ENCODE data around the gene LMNA. TPM values are rescaled to one million over a fixed set of nuclear protein-coding genes. Genes with fewer than 3 reads are reported as not detected.

The LMNA gene
- total RNA-seq, 1 donor from 2014 or later: 92.7 TPM

GRCh38 chr1:156081180-156081916 lies 33.2 kb upstream of the LMNA start:
- TF ChIP-seq CTCF (IDR thresholded peaks at IDR 0.05; ENCODE audit: unreplicated experiment): no peak
- H3K4me3 Mint-ChIP-seq (ENCODE audit: low read depth): peak overlapping the region; percentile 99
- no peaks in the 10 kb centered on the region for H3K9me3 Mint-ChIP-seq (ENCODE audit: low read depth)
- peaks cover 63% of the 10 kb centered on the region for H3K4me1 Mint-ChIP-seq (ENCODE audit: low read depth)
- no peak for DNase-seq (ENCODE audit: low spot score, unreplicated experiment)
- peak overlapping the region; percentile 98 for H3K27ac Mint-ChIP-seq
- H3K36me3 Mint-ChIP-seq (ENCODE audit: insufficient read depth): peaks cover 28% of the 10 kb centered on the region
- H3K27me3 Mint-ChIP-seq: no peaks in the 10 kb centered on the region

- peak overlapping the region; percentile 96 for H3K27ac Mint-ChIP-seq
- H3K27me3 Mint-ChIP-seq: no peaks in the 10 kb centered on the region
- peak overlapping the region; percentile 98 for H3K4me3 Mint-ChIP-seq (ENCODE audit: low read depth)
- no peak for TF ChIP-seq CTCF (IDR thresholded peaks at IDR 0.05; ENCODE audit: unreplicated experiment)
- H3K4me1 Mint-ChIP-seq (ENCODE audit: low read depth): peaks cover 66% of the 10 kb centered on the region
- peaks cover 27% of the 10 kb centered on the region for H3K36me3 Mint-ChIP-seq (ENCODE audit: insufficient read depth)
- no peak for DNase-seq (ENCODE audit: low spot score, unreplicated experiment)
- H3K9me3 Mint-ChIP-seq (ENCODE audit: low read depth): no peaks in the 10 kb centered on the region
Observed at GRCh38 chr1:156081917-156082308, 32.6 kb upstream of the LMNA start.

GRCh38 chr1:156082309-156083091 lies 32.0 kb upstream of the LMNA start, which contains the start of gene MEX3A:
MEX3A (minus strand) TSS chr1:156082465; CDS start chr1:156081998, 467 bp downstream.
- Mint-ChIP-seq H3K27me3 (no peaks in the 10 kb centered on the region), H3K27ac (peak within 1 kb of the TSS; percentile 99), H3K9me3 (ENCODE audit: low read depth) (no peaks in the 10 kb centered on the region), H3K4me1 (ENCODE audit: low read depth) (peaks cover 64% of the 10 kb centered on the region), H3K36me3 (ENCODE audit: insufficient read depth) (peaks cover 21% of the 10 kb centered on the region), H3K4me3 (ENCODE audit: low read depth) (peak within 1 kb of the TSS; percentile 99)
- no peak for TF ChIP-seq CTCF (IDR thresholded peaks at IDR 0.05; ENCODE audit: unreplicated experiment)
- DNase-seq (ENCODE audit: low spot score, unreplicated experiment): peak; percentile 90

GRCh38 chr1:156083800-156084790 lies 30.4 kb upstream of the LMNA start:
- no peak for TF ChIP-seq CTCF (IDR thresholded peaks at IDR 0.05; ENCODE audit: unreplicated experiment)
- Mint-ChIP-seq H3K9me3 (ENCODE audit: low read depth) (no peaks in the 10 kb centered on the region), H3K4me1 (ENCODE audit: low read depth) (peaks cover 48% of the 10 kb centered on the region), H3K4me3 (ENCODE audit: low read depth) (peak overlapping the region; percentile 98), H3K36me3 (ENCODE audit: insufficient read depth) (peaks cover 8% of the 10 kb centered on the region), H3K27ac (peak overlapping the region; percentile 99), H3K27me3 (no peaks in the 10 kb centered on the region)
- no peak for DNase-seq (ENCODE audit: low spot score, unreplicated experiment)
